ENCODE data around the gene MLLT3.

DNA sequence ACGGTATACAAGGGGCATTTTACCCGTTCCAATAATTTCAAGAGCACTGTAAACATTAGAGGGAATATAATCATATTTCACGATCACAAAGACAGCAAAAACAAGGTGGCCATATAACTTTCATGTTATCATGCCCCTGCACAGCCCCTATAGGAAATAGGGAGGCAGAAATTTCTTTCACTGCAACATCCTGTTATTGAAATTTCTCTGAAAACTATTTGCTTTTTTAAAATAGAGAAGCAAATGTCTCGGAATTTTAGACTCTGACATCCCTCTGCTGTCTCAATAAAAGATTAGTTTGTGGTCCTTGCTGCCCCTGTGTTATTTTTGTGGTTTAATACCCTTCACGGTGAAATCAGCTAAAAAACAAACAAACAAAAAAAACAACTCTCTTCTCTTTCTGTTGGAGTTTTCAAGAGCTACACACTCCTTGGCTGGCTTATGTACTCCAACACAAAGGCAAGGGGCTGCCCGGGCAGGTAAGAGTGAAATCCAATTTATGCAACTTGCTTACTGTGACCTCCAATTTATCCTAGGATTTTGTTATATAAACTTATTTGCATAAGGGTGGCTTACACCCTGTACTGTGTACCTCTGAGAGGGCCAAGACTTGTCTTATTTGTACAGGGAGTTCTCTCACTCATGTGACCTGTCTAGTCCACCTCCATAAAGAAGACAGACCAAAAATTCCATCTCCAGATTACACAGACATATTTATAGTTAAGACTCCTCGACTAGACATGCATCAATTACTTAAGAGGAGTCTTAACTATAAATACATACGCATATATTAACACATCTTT is 223.6 kb downstream of the MLLT3 start:
- TF ChIP-seq CTCF (IDR thresholded peaks at IDR 0.05; ENCODE audit: borderline replicate concordance, extremely low read depth, low read length, poor library complexity, severe bottlenecking): no peak
- no peak for TF ChIP-seq EZH2 (IDR thresholded peaks at IDR 0.05; ENCODE audit: borderline replicate concordance, low read depth, low read length, severe bottlenecking)

Data from DND-41 (cell line).